GM10248 (cell line): Measurements from ENCODE around the gene CREB3.

Experiments
- CTCF ChIA-PET: fragments of 300-600 bp; sonication (Branson Sonifier 250); formaldehyde crosslinking; extraction: SDS; loops from one replicate; lab custom pipeline; 2021; ENCODE audit warnings: antibody characterized with exemption; lab: Yijun Ruan, JAX
- POLR2A ChIA-PET: fragments of 350-650 bp; sonication (Branson Sonifier 250); formaldehyde crosslinking; extraction: SDS; loops from one replicate; lab custom pipeline; 2020; ENCODE audit warnings: antibody characterized with exemption; lab: Yijun Ruan, JAX
- DNase-seq: peaks from one replicate; pipeline ENCODE4 v3.0.0; 2012; ENCODE audit errors: extremely low spot score
- TF ChIP-seq, protein P1 (sequence below): IDR thresholded peaks from 2 replicates; pipeline ENCODE4 v1.5.1; 2012; ENCODE audit warnings: mild to moderate bottlenecking, low read depth; ENCODE audit errors: extremely low read depth, missing control alignments, control extremely low read depth

Gene CREB3

DNA sequence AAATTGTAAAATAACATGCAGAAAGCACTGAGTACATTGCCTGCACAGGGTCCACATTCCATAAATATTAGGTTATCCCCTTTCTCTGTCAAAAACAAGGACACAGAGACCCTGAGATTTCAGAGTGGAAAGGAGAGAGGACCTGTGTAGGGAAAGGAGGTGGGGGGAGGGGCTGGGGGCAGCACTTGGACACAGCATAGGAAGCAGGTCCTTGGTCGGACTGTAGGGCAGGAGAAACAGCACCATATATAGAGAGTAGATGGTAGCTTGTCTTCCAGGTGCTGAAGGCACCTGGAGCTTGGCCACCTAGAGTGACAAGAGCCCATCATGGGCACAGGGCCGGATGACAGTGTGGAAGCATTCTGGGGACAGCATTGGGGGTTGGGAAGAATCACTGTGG, 45.2 kb upstream of the CREB3 start:
- ChIA-PET CTCF (interaction anchor here (2.1 to 2.4 kb wide), 2 partner anchors 9 to 12 kb away, joined by 10 to 23 read pairs; no protein-coding TSS in a partner anchor), POLR2A (no interaction called here)
- no peak for DNase-seq
- TF ChIP-seq, protein P1, sequence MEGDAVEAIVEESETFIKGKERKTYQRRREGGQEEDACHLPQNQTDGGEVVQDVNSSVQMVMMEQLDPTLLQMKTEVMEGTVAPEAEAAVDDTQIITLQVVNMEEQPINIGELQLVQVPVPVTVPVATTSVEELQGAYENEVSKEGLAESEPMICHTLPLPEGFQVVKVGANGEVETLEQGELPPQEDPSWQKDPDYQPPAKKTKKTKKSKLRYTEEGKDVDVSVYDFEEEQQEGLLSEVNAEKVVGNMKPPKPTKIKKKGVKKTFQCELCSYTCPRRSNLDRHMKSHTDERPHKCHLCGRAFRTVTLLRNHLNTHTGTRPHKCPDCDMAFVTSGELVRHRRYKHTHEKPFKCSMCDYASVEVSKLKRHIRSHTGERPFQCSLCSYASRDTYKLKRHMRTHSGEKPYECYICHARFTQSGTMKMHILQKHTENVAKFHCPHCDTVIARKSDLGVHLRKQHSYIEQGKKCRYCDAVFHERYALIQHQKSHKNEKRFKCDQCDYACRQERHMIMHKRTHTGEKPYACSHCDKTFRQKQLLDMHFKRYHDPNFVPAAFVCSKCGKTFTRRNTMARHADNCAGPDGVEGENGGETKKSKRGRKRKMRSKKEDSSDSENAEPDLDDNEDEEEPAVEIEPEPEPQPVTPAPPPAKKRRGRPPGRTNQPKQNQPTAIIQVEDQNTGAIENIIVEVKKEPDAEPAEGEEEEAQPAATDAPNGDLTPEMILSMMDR: no peak

DNA sequence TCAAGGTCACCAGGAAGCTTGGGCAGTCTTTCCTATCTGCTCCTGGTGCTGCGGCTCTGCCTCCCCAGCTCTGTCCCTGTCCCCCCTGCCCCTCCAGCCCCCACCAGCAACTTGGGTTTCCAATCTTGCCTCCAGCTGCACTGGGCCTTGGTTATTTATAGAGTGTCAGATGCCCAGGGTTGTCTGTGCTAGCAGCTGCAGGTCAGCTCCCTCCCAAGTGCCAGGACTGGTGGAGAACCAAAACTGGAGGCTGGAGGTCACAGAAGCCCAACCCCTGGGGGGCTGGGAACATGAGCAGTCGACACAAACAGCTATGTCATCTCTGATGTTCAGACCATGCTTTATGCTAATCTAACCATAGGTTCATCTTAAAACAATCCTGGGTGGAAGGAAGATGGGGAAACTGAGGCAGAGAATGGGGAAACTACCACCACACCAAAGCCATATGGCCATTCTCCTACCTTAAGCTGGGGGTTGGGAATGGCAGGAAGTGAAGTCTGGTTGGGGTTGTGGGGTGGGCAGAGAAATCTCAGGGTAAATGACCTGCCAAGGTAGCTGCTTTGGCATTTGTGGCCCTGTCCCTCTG, 44.4 kb upstream of the CREB3 start:
- ChIA-PET POLR2A (no interaction called here), CTCF (interaction anchor here (0.9 to 2.4 kb wide), 4 partner anchors 8 to 77 kb away, joined by 3 to 23 read pairs (median 8); no protein-coding TSS in a partner anchor)
- TF ChIP-seq, protein P1: no peak
- DNase-seq: no peak

GRCh38 chr9:35688558-35689541, 43.6 kb upstream of the CREB3 start:
- ChIA-PET CTCF (interaction anchor here (0.9 to 2.4 kb wide), 5 partner anchors 7 to 78 kb away, joined by 3 to 23 read pairs (median 6); no protein-coding TSS in a partner anchor), POLR2A (no interaction called here)
- TF ChIP-seq, protein P1: no peak
- DNase-seq: no peak

DNA sequence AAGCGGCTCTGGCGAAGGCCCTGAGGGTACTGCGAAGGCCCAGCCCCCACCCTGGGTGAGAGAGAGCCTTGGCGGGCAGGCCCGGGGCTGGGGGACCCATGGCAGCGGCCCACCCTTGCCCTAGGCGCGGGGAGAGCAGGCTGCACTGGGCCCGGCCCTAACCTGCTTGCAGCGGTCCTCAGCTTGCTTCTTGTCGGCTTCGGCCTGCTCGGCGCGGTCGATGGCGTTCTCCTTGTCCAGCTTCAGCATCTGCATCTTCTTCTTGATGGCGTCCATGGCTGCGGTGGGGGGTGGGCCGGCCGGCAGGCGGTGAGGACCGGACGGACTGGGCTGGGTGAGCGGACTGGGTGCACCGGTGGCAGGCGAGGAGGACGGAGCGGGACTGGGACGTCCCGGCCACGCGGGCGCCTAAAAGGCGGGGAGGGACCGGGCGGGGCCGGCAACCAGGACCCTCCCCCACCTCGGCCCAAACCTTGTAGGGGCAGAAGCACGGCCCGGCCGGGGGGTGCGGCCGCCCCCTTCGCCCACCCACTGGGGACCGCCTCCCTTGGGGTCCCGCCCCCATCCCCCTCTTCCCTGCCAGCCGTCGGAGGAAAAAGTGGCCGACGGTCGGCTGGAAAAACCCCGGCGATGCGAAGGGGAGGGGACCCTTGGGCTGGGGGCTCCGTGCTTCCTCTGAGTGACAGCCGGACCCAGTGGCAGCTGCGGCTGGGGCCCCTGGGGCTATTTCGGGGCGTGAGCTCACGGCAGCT, 42.7 kb upstream of the CREB3 start, which contains the start of gene TPM2:
Gene TPM2, minus strand, starts transcription at position 384 of the 752 bp plus-strand sequence. Its CDS starts 108 bp downstream, at position 276.
- DNase-seq: no peak
- ChIA-PET POLR2A (interaction anchor here (0.9 kb wide), 1 partner anchor 38 kb away, joined by 3 read pairs; no protein-coding TSS in a partner anchor), CTCF (interaction anchor here (1.0 to 2.5 kb wide), 7 partner anchors 14 to 79 kb away, joined by 3 to 12 read pairs (median 5); partner anchors contain the start of gene ARHGEF39)
- TF ChIP-seq, protein P1: no peak

DNA sequence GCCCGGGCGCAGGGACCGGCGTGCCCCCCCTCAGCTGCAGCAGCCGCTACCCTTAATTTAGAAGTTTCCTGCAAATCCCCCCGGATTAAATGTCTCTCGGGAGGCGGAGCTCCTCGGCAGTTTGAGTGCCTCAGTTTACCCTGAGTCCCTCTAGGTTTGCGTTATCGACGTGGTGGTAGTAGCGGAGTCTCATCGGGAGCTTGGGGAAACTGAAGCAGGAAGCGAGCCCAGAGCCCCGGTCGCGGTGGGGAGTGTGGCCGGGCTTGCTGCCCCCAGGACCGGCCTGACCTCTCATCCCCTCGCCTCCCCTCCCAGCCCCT, 42.2 kb upstream of the CREB3 start:
- TF ChIP-seq, protein P1: no peak
- ChIA-PET POLR2A (interaction anchor here (0.9 to 1.4 kb wide), 3 partner anchors 15 to 38 kb away, joined by 3 read pairs; partner anchors contain the start of genes CCDC107 and RMRP), CTCF (interaction anchor here (1.0 to 2.5 kb wide), 6 partner anchors 18 to 87 kb away, joined by 3 to 12 read pairs (median 4); partner anchors contain the start of gene ARHGEF39)
- DNase-seq: peak; percentile 55
